MM.1S (cell line): ENCODE measurements around the gene CNTN1.

ENCODE experiments used
- DNase-seq: peaks from one replicate; pipeline ENCODE4 v3.0.0-alpha.2; 2015
- H2AFZ ChIP-seq: fragments of 300-600 bp; sonication (generic); 2 replicates; pipeline ENCODE4 v1.6.0; 2016; ENCODE audit warnings: antibody characterized with exemption, low read length
- H3F3A ChIP-seq: fragments of 300-600 bp; sonication (generic); 2 replicates; pipeline ENCODE4 v1.6.1; 2016; ENCODE audit warnings: mild to moderate bottlenecking, antibody characterized with exemption, low read length, moderate library complexity, mixed read lengths; ENCODE audit not compliant: insufficient read depth
- H3K27ac ChIP-seq: fragments of 300-600 bp; sonication (generic); 2 replicates; pipeline ENCODE4 v1.5.1; 2016; ENCODE audit warnings: mild to moderate bottlenecking, low read length
- H3K27me3 ChIP-seq: fragments of 300-600 bp; sonication (generic); replicated peaks from 2 replicates; pipeline ENCODE4 v1.6.0; 2016; ENCODE audit warnings: low read length; ENCODE audit not compliant: insufficient read depth
- H3K36me3 ChIP-seq: fragments of 300-600 bp; sonication (generic); replicated peaks from 2 replicates; pipeline ENCODE4 v1.6.1; 2016; ENCODE audit warnings: mild to moderate bottlenecking, low read length, mixed read lengths; ENCODE audit not compliant: insufficient read depth
- H3K4me1 ChIP-seq: fragments of 300-600 bp; sonication (generic); 2 replicates; pipeline ENCODE4 v1.6.1; 2016; ENCODE audit warnings: low read length, mixed read lengths
- H3K4me2 ChIP-seq: fragments of 300-600 bp; sonication (generic); 2 replicates; pipeline ENCODE4 v1.6.0; 2016; ENCODE audit warnings: low read depth, low read length
- H3K4me3 ChIP-seq: fragments of 300-600 bp; sonication (generic); 2 replicates; pipeline ENCODE4 v1.5.1; 2016; ENCODE audit warnings: low read length, mixed read lengths
- H3K79me2 ChIP-seq: fragments of 300-600 bp; sonication (generic); 2 replicates; pipeline ENCODE4 v1.6.1; 2016; ENCODE audit warnings: mixed run types, low read length, mixed read lengths
- H3K9ac ChIP-seq: fragments of 300-600 bp; sonication (generic); 2 replicates; pipeline ENCODE4 v1.6.1; 2016; ENCODE audit warnings: low read length, mixed read lengths
- H3K9me2 ChIP-seq: fragments of 300-600 bp; sonication (generic); replicated peaks from 2 replicates; pipeline ENCODE4 v1.6.1; 2016; ENCODE audit warnings: mild to moderate bottlenecking, low read length, mixed read lengths; ENCODE audit not compliant: insufficient read depth
- H3K9me3 ChIP-seq: fragments of 300-600 bp; sonication (generic); replicated peaks from 2 replicates; pipeline ENCODE4 v1.6.1; 2016; ENCODE audit warnings: mild to moderate bottlenecking, low read length, mixed read lengths; ENCODE audit not compliant: insufficient read depth
- H4K20me1 ChIP-seq: fragments of 300-600 bp; sonication (generic); 2 replicates; pipeline ENCODE4 v1.6.1; 2016; ENCODE audit warnings: mild to moderate bottlenecking, low read length, moderate library complexity, mixed read lengths; ENCODE audit not compliant: insufficient read depth
- EZH2 ChIP-seq: fragments of 300-600 bp; sonication (generic); optimal IDR thresholded peaks from 2 replicates; pipeline ENCODE3; 2017; ENCODE audit warnings: low read depth, mild to moderate bottlenecking, antibody characterized with exemption, low read length, mixed read lengths
- EZH2phosphoT487 ChIP-seq: fragments of 300-600 bp; sonication (generic); IDR thresholded peaks from 2 replicates; pipeline ENCODE4 v1.6.1; 2018; ENCODE audit warnings: antibody characterized with exemption, low read length
- TF ChIP-seq, protein P1 (sequence below): fragments of 300-600 bp; sonication (generic); IDR thresholded peaks from 2 replicates; pipeline ENCODE4 v1.5.1; 2016; ENCODE audit warnings: antibody characterized with exemption, low read length, mixed read lengths

CNTN1 gene

GRCh38 chr12:40738856-40739255, 46.6 kb downstream of the CNTN1 start:
- no peaks in the 10 kb centered on the region for H4K20me1 ChIP-seq
- no peaks in the 10 kb centered on the region for H3K79me2 ChIP-seq
- no peak for DNase-seq
- no peak overlapping the region for H3K27ac ChIP-seq
- no peaks in the 10 kb centered on the region for H3K27me3 ChIP-seq
- H3K9me2 ChIP-seq = no peaks in the 10 kb centered on the region
- H3K9ac ChIP-seq = no peak overlapping the region
- no peak overlapping the region for H2AFZ ChIP-seq
- no peaks in the 10 kb centered on the region for H3K4me1 ChIP-seq
- no peaks in the 10 kb centered on the region for H3K36me3 ChIP-seq
- no peak overlapping the region for H3K4me2 ChIP-seq
- H3K4me3 ChIP-seq = no peak overlapping the region
- no peaks in the 10 kb centered on the region for H3K9me3 ChIP-seq
- no peaks in the 10 kb centered on the region for H3F3A ChIP-seq
- no peak for TF ChIP-seq EZH2
- TF ChIP-seq, protein P1, sequence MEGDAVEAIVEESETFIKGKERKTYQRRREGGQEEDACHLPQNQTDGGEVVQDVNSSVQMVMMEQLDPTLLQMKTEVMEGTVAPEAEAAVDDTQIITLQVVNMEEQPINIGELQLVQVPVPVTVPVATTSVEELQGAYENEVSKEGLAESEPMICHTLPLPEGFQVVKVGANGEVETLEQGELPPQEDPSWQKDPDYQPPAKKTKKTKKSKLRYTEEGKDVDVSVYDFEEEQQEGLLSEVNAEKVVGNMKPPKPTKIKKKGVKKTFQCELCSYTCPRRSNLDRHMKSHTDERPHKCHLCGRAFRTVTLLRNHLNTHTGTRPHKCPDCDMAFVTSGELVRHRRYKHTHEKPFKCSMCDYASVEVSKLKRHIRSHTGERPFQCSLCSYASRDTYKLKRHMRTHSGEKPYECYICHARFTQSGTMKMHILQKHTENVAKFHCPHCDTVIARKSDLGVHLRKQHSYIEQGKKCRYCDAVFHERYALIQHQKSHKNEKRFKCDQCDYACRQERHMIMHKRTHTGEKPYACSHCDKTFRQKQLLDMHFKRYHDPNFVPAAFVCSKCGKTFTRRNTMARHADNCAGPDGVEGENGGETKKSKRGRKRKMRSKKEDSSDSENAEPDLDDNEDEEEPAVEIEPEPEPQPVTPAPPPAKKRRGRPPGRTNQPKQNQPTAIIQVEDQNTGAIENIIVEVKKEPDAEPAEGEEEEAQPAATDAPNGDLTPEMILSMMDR = no peak
- TF ChIP-seq EZH2phosphoT487 = no peak

DNA sequence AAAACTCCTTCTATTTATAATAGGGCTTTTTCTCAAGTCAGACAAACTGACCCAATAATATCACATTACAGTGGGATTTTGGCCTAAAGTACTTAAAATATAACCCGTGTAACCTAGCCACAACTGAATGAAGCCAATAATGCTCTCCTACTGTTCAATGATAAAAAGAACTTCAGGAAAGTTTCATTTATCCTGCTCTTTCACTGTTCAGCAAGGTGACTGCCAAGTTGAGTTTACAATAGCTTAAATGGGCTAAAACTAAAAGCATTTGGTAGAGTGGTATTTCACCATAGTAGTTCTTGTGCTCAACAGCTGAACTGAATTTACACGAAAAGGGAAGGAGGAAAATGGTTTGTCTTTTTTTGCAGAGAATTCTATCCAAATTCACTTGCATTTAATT, 49.8 kb downstream of the CNTN1 start:
- no peaks in the 10 kb centered on the region for H4K20me1 ChIP-seq
- no peak for DNase-seq
- H3K27me3 ChIP-seq = no peaks in the 10 kb centered on the region
- TF ChIP-seq EZH2 = no peak
- TF ChIP-seq, protein P1 = no peak
- no peak for TF ChIP-seq EZH2phosphoT487
- no peak overlapping the region for H2AFZ ChIP-seq
- H3K79me2 ChIP-seq = no peaks in the 10 kb centered on the region
- H3K9ac ChIP-seq = no peak overlapping the region
- no peak overlapping the region for H3K27ac ChIP-seq
- no peaks in the 10 kb centered on the region for H3K9me2 ChIP-seq
- H3K4me1 ChIP-seq = no peaks in the 10 kb centered on the region
- no peaks in the 10 kb centered on the region for H3F3A ChIP-seq
- H3K9me3 ChIP-seq = no peaks in the 10 kb centered on the region
- no peak overlapping the region for H3K4me3 ChIP-seq
- H3K36me3 ChIP-seq = no peaks in the 10 kb centered on the region
- no peak overlapping the region for H3K4me2 ChIP-seq

DNA sequence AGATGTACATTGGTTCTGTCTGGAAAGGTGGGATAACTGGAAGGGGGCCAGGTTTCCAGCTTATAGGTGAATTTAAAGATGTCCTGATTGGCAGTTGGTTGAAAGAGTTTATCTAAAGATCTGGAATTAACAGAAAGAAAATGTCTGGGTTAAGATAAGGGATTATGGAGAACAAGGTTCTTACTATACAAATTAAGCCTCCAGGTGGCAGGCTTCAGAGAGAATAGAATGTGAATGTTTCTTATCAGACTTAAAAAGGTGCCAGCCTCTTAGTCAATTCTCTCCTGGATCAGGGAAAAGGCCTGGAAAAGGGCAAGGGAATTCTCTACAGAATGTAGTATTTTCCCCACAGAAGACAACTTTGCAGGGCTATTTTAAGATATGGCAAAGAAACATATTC, 53.1 kb downstream of the CNTN1 start:
- Histone ChIP-seq H3K27ac (no peak overlapping the region), H3F3A (no peaks in the 10 kb centered on the region), H3K4me3 (no peak overlapping the region), H3K9me2 (no peaks in the 10 kb centered on the region), H3K36me3 (no peaks in the 10 kb centered on the region), H3K4me2 (no peak overlapping the region), H3K9me3 (no peaks in the 10 kb centered on the region), H4K20me1 (no peaks in the 10 kb centered on the region), H2AFZ (no peak overlapping the region), H3K9ac (no peak overlapping the region), H3K4me1 (no peaks in the 10 kb centered on the region), H3K27me3 (no peaks in the 10 kb centered on the region), H3K79me2 (no peaks in the 10 kb centered on the region)
- TF ChIP-seq EZH2phosphoT487 (no peak), EZH2 (no peak)
- TF ChIP-seq, protein P1 = peak; percentile 48
- peak; percentile 55 for DNase-seq

DNA sequence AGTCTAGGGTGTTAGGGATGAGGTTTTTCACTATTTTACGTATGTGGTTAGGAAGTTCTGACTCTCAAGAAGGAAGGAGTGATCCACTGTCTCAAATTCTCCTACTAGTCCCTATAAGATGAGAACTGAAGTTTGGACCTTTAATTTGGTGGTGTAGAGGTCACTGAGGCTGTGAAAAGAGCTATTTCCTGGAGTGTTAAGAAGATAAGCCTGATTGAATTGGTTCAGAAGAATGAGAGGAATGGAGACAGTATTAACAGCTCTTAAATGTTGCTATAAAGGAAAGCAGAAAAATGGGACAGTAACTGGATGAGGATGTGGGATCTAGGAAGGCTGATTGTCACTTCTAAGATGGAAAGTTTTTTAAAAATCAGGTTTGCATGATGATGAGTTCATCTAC, 57.6 kb downstream of the CNTN1 start:
- TF ChIP-seq EZH2phosphoT487 (no peak), EZH2 (no peak)
- H3K4me3 ChIP-seq = no peak overlapping the region
- H4K20me1 ChIP-seq = no peaks in the 10 kb centered on the region
- H2AFZ ChIP-seq = no peak overlapping the region
- no peaks in the 10 kb centered on the region for H3K36me3 ChIP-seq
- no peaks in the 10 kb centered on the region for H3K9me3 ChIP-seq
- H3K27me3 ChIP-seq = no peaks in the 10 kb centered on the region
- H3K4me2 ChIP-seq = no peak overlapping the region
- H3K9ac ChIP-seq = no peak overlapping the region
- DNase-seq = no peak
- H3K27ac ChIP-seq = no peak overlapping the region
- no peaks in the 10 kb centered on the region for H3K9me2 ChIP-seq
- H3K79me2 ChIP-seq = no peaks in the 10 kb centered on the region
- no peaks in the 10 kb centered on the region for H3K4me1 ChIP-seq
- no peaks in the 10 kb centered on the region for H3F3A ChIP-seq
